Measurements from ENCODE around the gene PCDHGC3. TPM values are rescaled to one million over a fixed set of nuclear protein-coding genes. Genes with fewer than 3 reads are reported as not detected.

Gene PCDHGC3
- total RNA-seq, 2 donors from 2014 or later, result not detected

- no peaks in the 10 kb centered on the region for H3K9me3 Mint-ChIP-seq
- peaks cover 13% of the 10 kb centered on the region for H3K4me1 Mint-ChIP-seq (ENCODE audit: low read depth)
- peaks cover 85% of the 10 kb centered on the region for H3K27me3 Mint-ChIP-seq (ENCODE audit: low read depth)
- no peak within 1 kb of the TSS for H3K4me3 Mint-ChIP-seq
- H3K36me3 Mint-ChIP-seq (ENCODE audit: insufficient read depth in 2 of 2), result peaks cover 0 to 3% of the 10 kb centered on the region in 2 donors
- no peak within 1 kb of the TSS for H3K27ac Mint-ChIP-seq
- ATAC-seq (replicated peaks in 1 of 2) (no peak), DNase-seq (no peak)
Observed at GRCh38 chr5:141488591-141489561, 13.1 kb downstream of the PCDHGC3 start, which contains the start of gene PCDHGC5. TSS of gene PCDHGC5 (plus strand) at chr5:141489081. CDS start at chr5:141489241, 160 bp downstream.

- Mint-ChIP-seq H3K4me1 (ENCODE audit: low read depth) (peaks cover 7% of the 10 kb centered on the region), H3K9me3 (no peaks in the 10 kb centered on the region), H3K27me3 (ENCODE audit: low read depth) (peaks cover 85% of the 10 kb centered on the region), H3K36me3 (ENCODE audit: insufficient read depth in 2 of 2) (peaks cover 0 to 3% of the 10 kb centered on the region in 2 donors), H3K27ac (no peak overlapping the region), H3K4me3 (no peak overlapping the region)
- no peak for DNase-seq
- no peak for ATAC-seq (replicated peaks in 1 of 2)
Observed at GRCh38 chr5:141489841-141490240, 14.1 kb downstream of the PCDHGC3 start.

GRCh38 chr5:141490271-141490670, 14.5 kb downstream of the PCDHGC3 start:
- Mint-ChIP-seq H3K4me1 (ENCODE audit: low read depth) (peaks cover 9% of the 10 kb centered on the region), H3K27me3 (ENCODE audit: low read depth) (peaks cover 85% of the 10 kb centered on the region), H3K4me3 (no peak overlapping the region), H3K9me3 (no peaks in the 10 kb centered on the region), H3K36me3 (ENCODE audit: insufficient read depth in 2 of 2) (peaks cover 0 to 3% of the 10 kb centered on the region in 2 donors), H3K27ac (no peak overlapping the region)
- ATAC-seq (replicated peaks in 1 of 2) (no peak), DNase-seq (no peak)

- peaks cover 0 to 3% of the 10 kb centered on the region in 2 donors for H3K36me3 Mint-ChIP-seq (ENCODE audit: insufficient read depth in 2 of 2)
- H3K4me3 Mint-ChIP-seq, result no peak overlapping the region
- peaks cover 14% of the 10 kb centered on the region for H3K4me1 Mint-ChIP-seq (ENCODE audit: low read depth)
- H3K27me3 Mint-ChIP-seq (ENCODE audit: low read depth), result peaks cover 85% of the 10 kb centered on the region
- ATAC-seq (replicated peaks in 1 of 2), result no peak
- no peak overlapping the region for H3K27ac Mint-ChIP-seq
- H3K9me3 Mint-ChIP-seq, result no peaks in the 10 kb centered on the region
- DNase-seq, result no peak
Observed at GRCh38 chr5:141490771-141491170, 15.0 kb downstream of the PCDHGC3 start.

- Mint-ChIP-seq H3K27ac (no peak overlapping the region), H3K9me3 (no peaks in the 10 kb centered on the region), H3K36me3 (ENCODE audit: insufficient read depth in 2 of 2) (peaks cover 0 to 3% of the 10 kb centered on the region in 2 donors), H3K4me3 (peak overlapping the region; percentile 68 to 74), H3K4me1 (ENCODE audit: low read depth) (peaks cover 14% of the 10 kb centered on the region), H3K27me3 (ENCODE audit: low read depth) (peaks cover 86% of the 10 kb centered on the region)
- ATAC-seq (replicated peaks in 1 of 2), result no peak
- no peak for DNase-seq
Observed at GRCh38 chr5:141491323-141492167, 15.8 kb downstream of the PCDHGC3 start.

- H3K27me3 Mint-ChIP-seq (ENCODE audit: low read depth), result peaks cover 80% of the 10 kb centered on the region
- peak overlapping the region; percentile 68 to 74 for H3K4me3 Mint-ChIP-seq
- H3K36me3 Mint-ChIP-seq (ENCODE audit: insufficient read depth in 2 of 2), result peaks cover 0 to 3% of the 10 kb centered on the region in 2 donors
- no peak overlapping the region for H3K27ac Mint-ChIP-seq
- peak; percentile 14 to 18 for DNase-seq
- H3K4me1 Mint-ChIP-seq (ENCODE audit: low read depth), result peaks cover 14% of the 10 kb centered on the region
- no peaks in the 10 kb centered on the region for H3K9me3 Mint-ChIP-seq
- ATAC-seq (replicated peaks in 1 of 2), result peak; percentile 49 to 51
Observed at GRCh38 chr5:141492168-141492885, 16.6 kb downstream of the PCDHGC3 start.

GRCh38 chr5:141493500-141494422, 18.0 kb downstream of the PCDHGC3 start:
- Mint-ChIP-seq H3K36me3 (ENCODE audit: insufficient read depth in 2 of 2) (peaks cover 0 to 3% of the 10 kb centered on the region in 2 donors), H3K9me3 (no peaks in the 10 kb centered on the region), H3K27ac (no peak overlapping the region), H3K4me1 (ENCODE audit: low read depth) (peaks cover 14% of the 10 kb centered on the region), H3K4me3 (no peak overlapping the region), H3K27me3 (ENCODE audit: low read depth) (peaks cover 83% of the 10 kb centered on the region)
- ATAC-seq (replicated peaks in 1 of 2) (no peak), DNase-seq (no peak)

GRCh38 chr5:141494761-141495452, 19.1 kb downstream of the PCDHGC3 start:
- DNase-seq (no peak), ATAC-seq (replicated peaks in 1 of 2) (no peak)
- Mint-ChIP-seq H3K4me1 (ENCODE audit: low read depth) (peaks cover 14% of the 10 kb centered on the region), H3K9me3 (no peaks in the 10 kb centered on the region), H3K36me3 (ENCODE audit: insufficient read depth in 2 of 2) (peaks cover 0 to 3% of the 10 kb centered on the region in 2 donors), H3K4me3 (no peak overlapping the region), H3K27me3 (ENCODE audit: low read depth) (peaks cover 79% of the 10 kb centered on the region), H3K27ac (no peak overlapping the region)

- peaks cover 14% of the 10 kb centered on the region for H3K4me1 Mint-ChIP-seq (ENCODE audit: low read depth)
- peaks cover 0 to 3% of the 10 kb centered on the region in 2 donors for H3K36me3 Mint-ChIP-seq (ENCODE audit: insufficient read depth in 2 of 2)
- no peak overlapping the region for H3K27ac Mint-ChIP-seq
- H3K27me3 Mint-ChIP-seq (ENCODE audit: low read depth), result peaks cover 74% of the 10 kb centered on the region
- ATAC-seq (replicated peaks in 1 of 2), result no peak
- DNase-seq, result no peak
- H3K4me3 Mint-ChIP-seq, result no peak overlapping the region
- H3K9me3 Mint-ChIP-seq, result no peaks in the 10 kb centered on the region
Observed at GRCh38 chr5:141495453-141495811, 19.7 kb downstream of the PCDHGC3 start.

GRCh38 chr5:141496038-141496437, 20.3 kb downstream of the PCDHGC3 start:
- Mint-ChIP-seq H3K27me3 (ENCODE audit: low read depth) (peaks cover 67% of the 10 kb centered on the region), H3K4me1 (ENCODE audit: low read depth) (peaks cover 14% of the 10 kb centered on the region)

GRCh38 chr5:141501761-141502160, 26.0 kb downstream of the PCDHGC3 start:
- no peaks in the 10 kb centered on the region for H3K4me1 Mint-ChIP-seq (ENCODE audit: low read depth)
- no peak overlapping the region for H3K27ac Mint-ChIP-seq
- DNase-seq (no peak), ATAC-seq (replicated peaks in 1 of 2) (no peak)
- H3K4me3 Mint-ChIP-seq, result no peak overlapping the region
- H3K27me3 Mint-ChIP-seq (ENCODE audit: low read depth), result peaks cover 18% of the 10 kb centered on the region
- H3K36me3 Mint-ChIP-seq (ENCODE audit: insufficient read depth in 2 of 2), result no peaks in the 10 kb centered on the region
- H3K9me3 Mint-ChIP-seq, result no peaks in the 10 kb centered on the region

More at GRCh38 chr5:141496038-141496437, 20.3 kb downstream of the PCDHGC3 start:
- Mint-ChIP-seq H3K27ac (no peak overlapping the region), H3K36me3 (ENCODE audit: insufficient read depth in 2 of 2) (peaks cover 0 to under 1% of the 10 kb centered on the region in 2 donors), H3K9me3 (no peaks in the 10 kb centered on the region), H3K4me3 (no peak overlapping the region)
- ATAC-seq (replicated peaks in 1 of 2) (no peak), DNase-seq (no peak)

Measured in activated T-cell treated with anti-CD3 and anti-CD28 coated beads, Interleukin-2, amount 50 U/mL, for 72 hours (primary cell).